Activated T-cell treated with anti-CD3 and anti-CD28 coated beads, Interleukin-2, amount 50 U/mL, for 4 hours (primary cell): ENCODE results near the gene PTPRM. TPM values are rescaled to one million over a fixed set of nuclear protein-coding genes. Genes with fewer than 3 reads are reported as not detected.

Source experiments
- ATAC-seq, 2 donors: fragments of 200-7000 bp; cut with Tn5 transposase; one replicate each; pipeline ENCODE4 v1.10.0; 2021
- DNase-seq: peaks from one replicate; pipeline ENCODE4 v3.0.0-alpha.2; 2020
- H3K27me3 Mint-ChIP-seq: one replicate; pipeline ENCODE4 v1.8.0; 2021; ENCODE audit warnings: low read depth, mixed read lengths
- H3K36me3 Mint-ChIP-seq: one replicate; pipeline ENCODE4 v1.8.0; 2022; ENCODE audit warnings: mixed read lengths; ENCODE audit not compliant: insufficient read depth
- H3K4me1 Mint-ChIP-seq: one replicate; pipeline ENCODE4 v1.8.0; 2021; ENCODE audit warnings: low read depth, mixed read lengths
- H3K4me3 Mint-ChIP-seq: one replicate; pipeline ENCODE4 v1.8.0; 2021; ENCODE audit warnings: mild to moderate bottlenecking, moderate library complexity, mixed read lengths
- H3K9me3 Mint-ChIP-seq: one replicate; pipeline ENCODE4 v1.8.0; 2021; ENCODE audit warnings: mixed read lengths
- total RNA-seq, 3 donors: library from RNA; stranded (reverse); gene quantifications; one replicate each; pipeline ENCODE4 v1.2.1, GENCODE V29; 2021

PTPRM gene
- total RNA-seq, 3 donors from 2014 or later = 1.5 to 3.5 (median 2.3) TPM

DNA sequence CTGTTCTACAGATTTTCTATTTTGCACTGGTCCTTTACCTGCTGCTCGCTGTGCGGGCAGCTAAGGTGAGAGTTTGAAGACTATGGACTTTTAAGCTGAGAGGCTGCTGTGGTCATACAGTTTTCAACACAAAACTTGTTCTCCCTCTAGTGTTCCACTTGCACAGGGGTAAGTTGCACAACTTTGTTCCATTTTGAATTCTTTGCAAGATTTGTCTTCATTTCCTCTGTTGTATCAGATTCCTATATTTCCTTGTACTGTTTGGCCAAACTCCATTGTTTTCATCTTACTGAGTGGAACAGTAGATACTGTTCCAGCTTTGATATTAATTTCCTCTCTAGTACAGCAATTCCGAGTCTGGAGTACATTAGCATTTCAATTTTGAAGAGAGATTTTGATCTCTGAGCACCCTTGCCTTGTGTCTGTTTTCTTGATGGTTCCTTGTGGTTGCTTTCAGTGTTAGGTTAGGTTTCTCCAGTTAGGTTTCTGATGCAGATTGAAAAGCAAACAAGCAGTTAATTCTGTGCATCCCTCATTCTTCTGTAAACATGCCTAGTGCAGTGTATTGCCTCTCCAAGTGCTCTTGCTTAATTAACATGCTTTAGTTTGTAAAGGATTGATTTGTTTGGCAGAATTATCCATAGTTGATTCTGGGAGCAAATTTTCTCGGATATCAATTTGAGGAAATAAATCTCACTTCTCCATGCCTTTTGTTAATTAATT is 188.8 kb downstream of the PTPRM start:
- Mint-ChIP-seq H3K9me3 (no peaks in the 10 kb centered on the region), H3K4me3 (no peak overlapping the region), H3K36me3 (no peaks in the 10 kb centered on the region), H3K4me1 (no peaks in the 10 kb centered on the region), H3K27me3 (no peaks in the 10 kb centered on the region)
- ATAC-seq (no peak), DNase-seq (no peak)

DNA sequence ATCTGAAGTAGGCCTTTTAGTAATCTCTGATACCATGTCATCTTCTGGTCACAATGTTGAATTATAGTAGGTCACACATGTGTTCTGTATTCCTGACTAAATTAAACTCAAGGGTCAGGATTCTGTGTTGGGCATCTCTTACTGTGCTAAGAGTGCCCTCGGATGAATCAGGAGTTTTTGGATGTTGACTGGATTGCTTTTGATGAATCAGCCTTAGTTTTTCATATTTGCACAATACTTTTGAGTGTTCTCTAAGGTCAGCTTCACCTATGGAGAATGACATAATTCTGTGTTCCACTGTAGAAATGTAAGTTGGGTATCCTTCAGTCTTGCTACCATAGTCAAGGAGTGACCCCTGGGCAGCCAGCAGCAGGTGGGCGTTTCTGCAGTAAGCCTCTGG is 190.1 kb downstream of the PTPRM start:
- ATAC-seq (no peak), DNase-seq (no peak)
- Mint-ChIP-seq H3K4me3 (no peak overlapping the region), H3K4me1 (no peaks in the 10 kb centered on the region), H3K36me3 (no peaks in the 10 kb centered on the region), H3K9me3 (no peaks in the 10 kb centered on the region), H3K27me3 (no peaks in the 10 kb centered on the region)

DNA sequence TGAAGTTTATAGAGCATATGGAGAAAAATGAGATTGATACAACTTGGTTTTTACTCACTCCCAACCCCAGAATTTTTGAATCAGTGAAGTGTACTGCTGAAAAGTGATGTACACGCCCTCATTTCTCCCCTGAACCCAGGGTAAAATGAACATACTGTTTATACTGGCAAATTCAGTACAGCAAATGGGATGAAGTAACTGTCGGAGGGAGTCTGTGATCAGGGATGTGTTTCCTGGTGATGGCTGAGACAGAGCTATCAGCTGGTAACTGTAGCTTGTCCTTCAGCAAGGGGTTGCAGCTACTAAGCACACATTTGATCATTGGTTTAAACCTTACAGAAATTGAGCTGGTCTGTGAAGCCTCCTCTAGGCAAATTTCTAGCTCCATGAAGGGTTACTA is 191.6 kb downstream of the PTPRM start:
- DNase-seq (no peak), ATAC-seq (no peak)
- no peaks in the 10 kb centered on the region for H3K27me3 Mint-ChIP-seq
- no peaks in the 10 kb centered on the region for H3K36me3 Mint-ChIP-seq
- H3K4me1 Mint-ChIP-seq = no peaks in the 10 kb centered on the region
- peaks cover 2% of the 10 kb centered on the region for H3K9me3 Mint-ChIP-seq
- H3K4me3 Mint-ChIP-seq = no peak overlapping the region

DNA sequence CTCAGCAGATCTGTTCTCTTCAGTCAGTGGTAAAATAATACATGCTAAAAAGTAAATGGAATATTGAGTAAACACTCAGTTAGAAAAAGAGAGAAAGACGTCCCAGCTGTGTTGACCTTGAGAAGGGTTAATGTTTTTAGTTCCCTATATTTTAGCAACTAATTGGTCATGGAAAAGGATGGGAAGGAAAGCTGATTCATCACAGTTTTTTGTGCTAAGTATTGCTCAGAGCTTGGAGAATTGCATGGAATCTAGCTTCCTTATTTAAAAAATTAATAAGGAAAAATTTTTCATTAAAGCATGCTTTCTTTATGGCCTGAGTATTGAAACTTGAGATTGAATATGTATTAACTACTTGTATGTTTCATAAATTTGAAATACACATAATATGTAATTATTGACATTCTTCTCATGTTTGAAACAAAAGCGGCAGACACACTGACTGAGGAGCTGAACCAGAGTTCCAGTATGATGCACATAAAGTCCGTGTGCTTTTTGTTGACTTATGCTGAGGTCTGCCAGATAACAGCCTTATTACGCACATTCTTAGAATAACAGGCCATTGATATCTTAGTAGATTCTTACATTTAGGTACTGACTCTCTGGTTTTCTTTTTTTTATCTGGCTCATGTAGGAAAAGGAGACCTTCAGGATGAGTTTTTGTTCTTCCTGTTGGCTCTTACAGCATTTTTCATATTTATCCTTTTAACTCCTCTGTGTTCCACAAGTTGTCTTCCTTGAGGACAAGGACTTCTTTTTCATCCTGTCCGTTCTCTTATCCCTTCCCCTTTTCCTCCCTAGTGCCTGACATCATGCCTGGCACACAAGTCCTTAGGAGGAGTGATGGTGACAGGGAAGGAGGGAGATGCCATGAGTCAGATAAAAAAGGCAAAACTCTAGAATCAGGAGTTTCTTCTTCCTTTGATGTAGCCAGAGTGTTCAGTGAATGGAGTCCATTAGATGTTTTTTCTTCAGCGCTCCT is 194.1 kb downstream of the PTPRM start:
- no peaks in the 10 kb centered on the region for H3K36me3 Mint-ChIP-seq
- ATAC-seq (no peak), DNase-seq (no peak)
- peaks cover 2% of the 10 kb centered on the region for H3K9me3 Mint-ChIP-seq
- no peaks in the 10 kb centered on the region for H3K27me3 Mint-ChIP-seq
- H3K4me1 Mint-ChIP-seq = no peaks in the 10 kb centered on the region
- no peak overlapping the region for H3K4me3 Mint-ChIP-seq

DNA sequence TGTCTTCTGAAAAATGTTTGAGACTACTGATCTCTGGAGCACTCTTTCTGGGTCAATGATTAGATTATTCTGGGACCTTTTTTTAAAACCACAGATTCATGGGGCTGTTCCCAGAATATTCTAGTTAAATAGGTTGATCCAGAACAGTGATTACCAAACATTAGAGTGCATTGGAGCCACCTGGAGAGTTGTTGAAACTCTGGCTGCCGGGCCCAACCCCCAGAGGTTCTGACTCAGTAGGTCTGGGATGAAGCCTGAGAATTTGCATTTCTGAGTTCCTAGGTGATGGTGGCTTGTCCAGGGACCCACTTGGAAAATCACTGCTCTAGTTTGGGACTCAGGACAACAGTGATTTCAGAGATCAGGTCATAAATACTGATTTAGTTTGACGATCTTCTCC is 197.3 kb downstream of the PTPRM start:
- ATAC-seq (no peak), DNase-seq (no peak)
- no peaks in the 10 kb centered on the region for H3K4me1 Mint-ChIP-seq
- peaks cover 2% of the 10 kb centered on the region for H3K9me3 Mint-ChIP-seq
- no peaks in the 10 kb centered on the region for H3K36me3 Mint-ChIP-seq
- H3K27me3 Mint-ChIP-seq = no peaks in the 10 kb centered on the region
- no peak overlapping the region for H3K4me3 Mint-ChIP-seq

DNA sequence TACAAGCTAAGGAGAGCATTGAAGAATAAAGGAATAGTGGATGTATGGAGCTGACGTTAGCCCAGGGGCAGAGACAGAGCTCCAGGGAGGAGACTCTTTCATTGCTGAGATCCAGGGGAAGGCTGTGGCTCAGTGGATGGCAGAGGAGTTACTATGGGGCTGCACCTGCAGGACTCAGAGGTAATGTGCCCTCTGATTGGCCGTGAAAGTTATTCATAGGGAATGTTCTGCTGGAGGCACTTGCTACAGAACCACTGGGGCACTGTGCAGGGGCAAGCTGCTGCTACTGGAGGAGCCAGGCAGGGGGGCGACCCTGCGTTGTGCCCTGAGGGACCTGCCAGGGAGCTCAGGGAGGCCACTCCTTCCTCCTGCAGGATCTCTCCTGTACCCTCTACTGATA is 199.2 kb downstream of the PTPRM start:
- Mint-ChIP-seq H3K27me3 (no peaks in the 10 kb centered on the region), H3K36me3 (no peaks in the 10 kb centered on the region), H3K4me1 (no peaks in the 10 kb centered on the region), H3K9me3 (peaks cover 2% of the 10 kb centered on the region), H3K4me3 (no peak overlapping the region)
- ATAC-seq (no peak), DNase-seq (no peak)

DNA sequence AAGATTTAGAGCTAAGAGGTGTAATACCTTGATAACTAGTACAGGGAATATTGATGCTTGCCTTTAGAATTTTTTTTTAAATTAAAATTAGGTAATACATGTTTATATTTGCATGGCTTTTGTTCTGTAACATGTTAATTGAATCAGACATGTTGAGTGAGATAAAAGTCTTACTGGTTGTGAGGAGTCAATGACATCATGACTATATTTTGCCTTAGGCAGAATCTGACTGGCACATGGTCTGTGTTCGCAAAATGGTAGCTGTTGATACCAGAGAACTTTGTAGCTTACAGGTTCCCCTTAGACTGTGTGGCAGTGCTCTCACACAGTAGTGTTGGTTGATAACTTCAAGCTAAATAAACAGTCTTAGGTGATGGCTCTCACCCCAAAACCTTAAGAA is 199.7 kb downstream of the PTPRM start:
- Mint-ChIP-seq H3K27me3 (no peaks in the 10 kb centered on the region), H3K9me3 (peaks cover 2% of the 10 kb centered on the region), H3K4me1 (no peaks in the 10 kb centered on the region), H3K4me3 (no peak overlapping the region), H3K36me3 (no peaks in the 10 kb centered on the region)
- DNase-seq (no peak), ATAC-seq (no peak)

DNA sequence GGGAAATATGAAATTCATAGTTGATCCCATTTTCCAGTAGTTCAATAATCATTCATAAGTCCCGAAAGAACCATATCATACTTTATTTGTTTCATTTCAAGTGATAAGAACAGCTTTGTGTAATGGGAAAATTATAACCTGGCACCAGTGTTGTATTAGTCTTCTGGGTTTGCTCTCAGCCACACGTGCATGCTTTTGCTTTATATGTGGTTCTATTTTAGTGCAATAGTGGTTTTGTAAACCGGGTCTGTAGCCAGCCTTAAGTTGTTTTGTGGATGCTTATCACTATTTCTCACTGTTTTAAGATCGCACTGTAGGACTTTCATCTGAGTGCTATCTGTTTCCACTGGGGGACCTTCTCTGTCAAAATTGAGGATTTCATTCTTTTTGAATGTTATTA is 203.8 kb downstream of the PTPRM start:
- ATAC-seq = no peak
- Mint-ChIP-seq H3K9me3 (no peaks in the 10 kb centered on the region), H3K4me3 (no peak overlapping the region), H3K4me1 (no peaks in the 10 kb centered on the region), H3K36me3 (no peaks in the 10 kb centered on the region), H3K27me3 (no peaks in the 10 kb centered on the region)
- no peak for DNase-seq

DNA sequence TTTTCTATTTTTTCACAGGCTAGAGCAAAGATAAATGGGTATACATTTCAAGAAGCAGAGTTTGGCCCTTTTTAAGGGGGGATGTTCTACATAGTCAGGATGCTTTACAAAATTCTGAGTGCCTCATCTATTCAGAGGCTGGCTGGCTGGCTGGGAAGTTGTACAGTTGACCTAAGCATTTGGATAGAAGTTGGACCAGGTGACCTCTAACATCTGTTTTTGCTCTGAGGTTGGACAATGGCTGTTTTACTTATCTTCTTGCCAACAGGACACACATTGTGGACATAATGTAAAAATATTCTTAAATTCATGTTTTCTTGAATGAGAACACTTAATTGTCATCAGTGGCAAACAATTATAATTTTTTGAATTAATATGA is 205.4 kb downstream of the PTPRM start:
- Mint-ChIP-seq H3K27me3 (no peaks in the 10 kb centered on the region), H3K9me3 (no peaks in the 10 kb centered on the region), H3K4me3 (no peak overlapping the region), H3K4me1 (no peaks in the 10 kb centered on the region), H3K36me3 (no peaks in the 10 kb centered on the region)
- DNase-seq (no peak), ATAC-seq (no peak)

DNA sequence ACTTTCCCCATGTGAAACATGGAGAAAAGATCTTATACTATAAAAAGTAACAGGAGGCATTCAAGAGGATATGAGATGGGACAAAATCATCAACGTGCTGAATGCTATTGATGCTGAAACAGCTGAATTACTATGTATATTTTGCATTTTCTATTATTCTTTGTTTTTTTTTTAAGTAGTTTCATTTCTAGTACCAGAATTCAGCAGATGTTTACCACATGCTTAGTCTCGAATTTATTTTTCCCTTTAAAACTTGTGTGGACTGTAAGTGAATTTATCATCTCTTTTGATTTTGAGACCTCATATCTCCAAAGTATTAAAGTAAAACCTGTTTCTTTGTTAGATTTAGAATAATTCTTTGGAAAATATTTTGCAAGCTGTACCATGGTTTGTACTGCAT is 205.8 kb downstream of the PTPRM start:
- no peaks in the 10 kb centered on the region for H3K36me3 Mint-ChIP-seq
- ATAC-seq (no peak), DNase-seq (no peak)
- H3K4me1 Mint-ChIP-seq = no peaks in the 10 kb centered on the region
- no peaks in the 10 kb centered on the region for H3K27me3 Mint-ChIP-seq
- H3K9me3 Mint-ChIP-seq = no peaks in the 10 kb centered on the region
- H3K4me3 Mint-ChIP-seq = no peak overlapping the region

DNA sequence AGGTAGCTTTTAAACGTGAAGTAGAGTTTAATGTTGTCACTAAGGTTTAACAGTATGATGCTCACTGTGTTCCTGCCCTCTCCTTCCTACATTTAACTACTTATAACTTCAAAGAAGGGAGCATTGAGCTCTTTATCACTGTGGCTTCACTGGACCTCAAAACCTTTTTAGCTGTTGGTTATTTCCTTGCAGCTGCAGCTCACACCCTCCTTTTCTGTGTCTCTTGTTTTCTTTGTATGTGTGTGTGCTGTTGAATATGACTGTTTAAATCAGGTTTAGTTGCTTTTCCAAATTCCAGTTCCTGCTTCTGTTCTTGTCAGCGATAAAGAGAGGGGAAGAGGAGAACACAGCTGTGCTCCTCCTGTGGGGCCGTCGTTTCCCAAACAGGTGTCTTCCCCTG is 208.0 kb downstream of the PTPRM start:
- Mint-ChIP-seq H3K4me1 (no peaks in the 10 kb centered on the region), H3K4me3 (no peak overlapping the region), H3K36me3 (no peaks in the 10 kb centered on the region), H3K9me3 (peaks cover 4% of the 10 kb centered on the region), H3K27me3 (no peaks in the 10 kb centered on the region)
- ATAC-seq (no peak), DNase-seq (no peak)

DNA sequence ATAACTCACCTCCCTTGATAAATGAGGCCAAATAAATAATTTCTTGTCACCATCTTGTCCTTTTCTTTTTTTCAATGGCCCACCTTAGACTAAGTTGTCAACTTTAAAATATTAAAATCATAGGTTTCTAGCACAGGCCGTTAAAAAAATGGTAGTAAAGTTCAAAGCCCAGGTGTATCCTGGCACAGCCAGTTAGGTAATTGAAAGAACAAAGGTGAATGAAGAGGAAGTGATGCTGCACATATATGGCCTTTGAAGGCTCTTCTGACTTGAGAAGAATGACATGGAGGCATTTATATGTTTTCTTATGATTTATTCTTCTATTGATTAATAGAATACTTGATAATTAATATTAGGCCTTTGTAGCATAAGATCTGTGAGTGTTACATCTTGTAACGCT is 208.7 kb downstream of the PTPRM start:
- Mint-ChIP-seq H3K4me3 (no peak overlapping the region), H3K4me1 (no peaks in the 10 kb centered on the region), H3K9me3 (peaks cover 4% of the 10 kb centered on the region), H3K36me3 (no peaks in the 10 kb centered on the region), H3K27me3 (no peaks in the 10 kb centered on the region)
- DNase-seq (no peak), ATAC-seq (no peak)

DNA sequence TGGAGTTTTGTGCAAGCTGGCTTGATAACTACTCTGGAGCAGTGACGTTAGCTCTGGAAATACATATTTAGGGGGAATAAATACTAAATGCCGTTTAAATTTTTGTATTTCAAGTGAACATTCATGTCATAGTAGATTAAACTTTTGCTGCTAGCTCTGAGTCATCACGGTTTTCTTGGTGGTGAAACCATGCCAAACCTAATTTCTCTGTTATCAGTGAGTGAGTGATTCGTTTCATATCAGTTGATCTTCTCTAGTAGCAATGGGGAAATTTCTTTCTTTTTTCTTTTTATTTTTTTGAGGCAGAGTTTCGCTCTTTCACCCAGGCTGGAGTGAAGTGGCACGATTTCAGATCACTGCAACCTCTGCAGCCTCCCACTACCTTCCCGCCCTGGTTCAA is 211.1 kb downstream of the PTPRM start:
- peaks cover 4% of the 10 kb centered on the region for H3K9me3 Mint-ChIP-seq
- H3K4me3 Mint-ChIP-seq = no peak overlapping the region
- no peak for ATAC-seq
- no peaks in the 10 kb centered on the region for H3K27me3 Mint-ChIP-seq
- H3K36me3 Mint-ChIP-seq = no peaks in the 10 kb centered on the region
- no peaks in the 10 kb centered on the region for H3K4me1 Mint-ChIP-seq
- DNase-seq = no peak

DNA sequence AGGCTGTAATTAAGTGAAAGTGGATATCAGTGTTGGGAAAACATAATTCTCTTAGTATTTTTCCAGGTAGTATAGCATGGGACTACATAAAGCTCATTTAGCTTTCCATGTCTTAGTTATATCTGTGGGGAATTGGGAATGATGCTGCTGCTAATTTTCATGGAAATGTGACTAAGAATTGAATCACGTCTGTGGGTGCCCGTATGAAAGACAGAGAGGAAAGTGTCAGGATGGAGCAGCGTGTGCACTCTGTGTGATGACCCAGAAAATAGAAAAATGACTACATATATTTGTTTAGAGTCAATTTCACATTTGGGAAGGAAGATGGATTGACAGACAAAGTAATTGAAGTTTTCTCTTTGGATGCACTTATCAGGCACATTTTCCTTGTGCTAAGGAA is 212.1 kb downstream of the PTPRM start:
- Mint-ChIP-seq H3K4me1 (no peaks in the 10 kb centered on the region), H3K9me3 (peaks cover 4% of the 10 kb centered on the region), H3K36me3 (no peaks in the 10 kb centered on the region), H3K27me3 (no peaks in the 10 kb centered on the region), H3K4me3 (no peak overlapping the region)
- ATAC-seq (no peak), DNase-seq (no peak)

DNA sequence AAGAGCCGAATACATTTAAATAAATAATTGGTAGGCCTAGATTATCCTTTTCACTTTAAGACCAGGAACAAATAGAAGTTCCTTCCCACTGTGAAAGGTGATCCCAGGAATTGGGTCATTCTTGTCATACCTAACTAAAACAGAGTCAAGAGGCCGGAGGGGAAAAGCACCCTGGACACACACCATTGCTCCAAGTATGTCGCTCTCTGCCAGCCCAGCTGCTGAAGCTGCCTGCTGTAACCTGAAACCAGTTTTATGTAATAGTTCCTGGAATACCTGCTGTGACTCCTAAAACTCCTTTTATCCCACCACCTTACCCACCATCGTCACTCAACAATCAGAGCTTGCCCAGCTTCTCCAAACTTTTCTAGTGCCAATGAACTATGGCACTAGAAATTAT is 217.1 kb downstream of the PTPRM start:
- Mint-ChIP-seq H3K27me3 (no peaks in the 10 kb centered on the region), H3K4me1 (no peaks in the 10 kb centered on the region), H3K9me3 (peaks cover 7% of the 10 kb centered on the region), H3K36me3 (no peaks in the 10 kb centered on the region), H3K4me3 (no peak overlapping the region)
- ATAC-seq (no peak), DNase-seq (no peak)
